Keratinocyte (primary cell): Measurements from ENCODE around the gene ATP8A1. TPM values are rescaled to one million over a fixed set of nuclear protein-coding genes. Genes with fewer than 3 reads are reported as not detected.

Experiments
- DNase-seq: peaks from one replicate; pipeline ENCODE4 v3.0.0-alpha.2; 2011; ENCODE audit warnings: low read depth, missing footprints, low spot score
- FAIRE-seq: peaks from 2 replicates; lab custom pipeline; 2011; peaks lifted over from hg19 to GRCh38; lab: Jason Lieb, UNC
- H2AFZ ChIP-seq: 2 replicates; pipeline ENCODE4 v1.6.0; 2012; ENCODE audit warnings: low read length, control low read depth, inconsistent platforms; ENCODE audit not compliant: control insufficient read depth
- H3K27ac ChIP-seq: 2 replicates; pipeline ENCODE4 v1.5.1; 2011; ENCODE audit warnings: low read length; ENCODE audit not compliant: control insufficient read depth, insufficient read depth
- H3K27me3 ChIP-seq: 3 replicates; pipeline ENCODE4 v1.6.0; 2011; ENCODE audit warnings: low read length; ENCODE audit not compliant: control insufficient read depth, insufficient read depth; ENCODE audit errors: extremely low read depth
- H3K36me3 ChIP-seq, 2 experiments: 2 replicates in 1 of 2; 3 replicates in 1 of 2; pipeline ENCODE4 v1.5.1; 2011; ENCODE audit warnings: low read length in 2 of 2, mild to moderate bottlenecking in 1 of 2; ENCODE audit not compliant: control insufficient read depth in 2 of 2, insufficient read depth in 2 of 2; ENCODE audit errors: extremely low read depth in 1 of 2
- H3K4me1 ChIP-seq: 3 replicates; pipeline ENCODE4 v1.5.1; 2011; ENCODE audit warnings: low read length; ENCODE audit not compliant: control insufficient read depth, insufficient read depth; ENCODE audit errors: extremely low read depth
- H3K4me2 ChIP-seq: 3 replicates; pipeline ENCODE4 v1.6.0; 2011; ENCODE audit warnings: low read depth, low read length; ENCODE audit not compliant: control insufficient read depth, insufficient read depth; ENCODE audit errors: extremely low read depth
- H3K4me3 ChIP-seq, 3 experiments: fragments of 200-600 bp in 1 of 3; sonication (generic) in 1 of 3; 2 replicates in 2 of 3; 3 replicates in 1 of 3; pipeline ENCODE4 v1.5.1; 2011 to 2016; ENCODE audit warnings: low read length in 3 of 3, mild to moderate bottlenecking in 3 of 3, control low read depth in 2 of 3, inconsistent platforms in 1 of 3, low read depth in 1 of 3, mixed read lengths in 1 of 3, mixed run types in 1 of 3, moderate library complexity in 1 of 3; ENCODE audit not compliant: control insufficient read depth in 2 of 3, insufficient read depth in 2 of 3; ENCODE audit errors: extremely low read depth in 1 of 3
- H3K79me2 ChIP-seq: 2 replicates; pipeline ENCODE4 v1.6.0; 2012; ENCODE audit warnings: low read length; ENCODE audit not compliant: control insufficient read depth, insufficient read depth
- H3K9ac ChIP-seq: 3 replicates; pipeline ENCODE4 v1.6.0; 2011; ENCODE audit warnings: low read length; ENCODE audit not compliant: control insufficient read depth, insufficient read depth; ENCODE audit errors: extremely low read depth
- H3K9me1 ChIP-seq: 3 replicates; pipeline ENCODE4 v1.6.0; 2011; ENCODE audit warnings: low read length; ENCODE audit not compliant: control insufficient read depth, insufficient read depth; ENCODE audit errors: extremely low read depth
- H3K9me3 ChIP-seq: 2 replicates; pipeline ENCODE4 v1.5.1; 2012; ENCODE audit warnings: low read depth, low read length; ENCODE audit not compliant: control insufficient read depth
- H4K20me1 ChIP-seq: 3 replicates; pipeline ENCODE4 v1.6.0; 2011; ENCODE audit warnings: low read length; ENCODE audit not compliant: control insufficient read depth, insufficient read depth; ENCODE audit errors: extremely low read depth
- CTCF ChIP-seq, 3 experiments: IDR thresholded peaks in 1 of 3; conservative IDR thresholded peaks in 1 of 3; optimal IDR thresholded peaks in 1 of 3; 2 replicates in 2 of 3; 3 replicates in 1 of 3; pipeline versions ENCODE3 to v1.5.1; 2011; ENCODE audit warnings: low read length in 3 of 3, mild to moderate bottlenecking in 3 of 3, moderate library complexity in 2 of 3, control low read depth in 1 of 3, inconsistent platforms in 1 of 3; ENCODE audit not compliant: insufficient read depth in 2 of 3; ENCODE audit errors: extremely low read depth in 1 of 3
- EZH2 ChIP-seq: IDR thresholded peaks from one replicate; pipeline ENCODE4 v1.6.1; 2012; ENCODE audit warnings: inconsistent platforms, mild to moderate bottlenecking, low read length, moderate library complexity
- dilution Hi-C: fragments of 300-500 bp; cut with MboI; formaldehyde crosslinking; loops from one replicate; pipeline ENCODE4 v1.7.0; 2020; ENCODE audit warnings: low sequenced_read_pairs; ENCODE audit not compliant: extremely low pct_ligation_motif_present
- polyA plus RNA-seq, 5 experiments: library from polyadenylated mRNA; depleted of rRNA in 3 of 5; stranded (reverse) in 3 of 5; stranded (forward) in 1 of 5; unstranded in 1 of 5; fragments of >200 nt; gene quantifications; 1 replicate in 1 of 5; 2 replicates in 3 of 5; 3 replicates in 1 of 5; pipeline versions ENCODE4 v1.2.1 to v1.2.3, GENCODE V29; 2011 to 2012; ENCODE audit warnings: missing spikeins in 2 of 5, low read depth in 1 of 5, low replicate concordance in 1 of 5

ATP8A1 gene
- polyA plus RNA-seq, 1 donor (not counting 4 experiments of a cell fraction or from before 2014, with no cell fraction given), result 0.20 TPM

- Histone ChIP-seq H2AFZ (no peak overlapping the region), H3K79me2 (no peaks in the 10 kb centered on the region), H3K9me1 (no peaks in the 10 kb centered on the region), H3K4me3 (no peak overlapping the region), H3K9me3 (no peaks in the 10 kb centered on the region), H3K36me3 (no peaks in the 10 kb centered on the region), H3K27ac (no peak overlapping the region), H3K27me3 (no peaks in the 10 kb centered on the region), H3K9ac (no peak overlapping the region), H3K4me1 (no peaks in the 10 kb centered on the region), H3K4me2 (no peak overlapping the region), H4K20me1 (no peaks in the 10 kb centered on the region)
- dilution Hi-C loops, result no loop called here
- FAIRE-seq (no peak), DNase-seq (no peak)
- TF ChIP-seq EZH2 (no peak), CTCF (optimal IDR thresholded peaks at IDR 0.05 in 1 of 3, IDR thresholded peaks at IDR 0.05 in 1 of 3, conservative IDR thresholded peaks at IDR 0.05 in 1 of 3; ENCODE audit: extremely low read depth in 1 of 3, insufficient read depth in 2 of 3, low read length in 3 of 3) (no peak)
Measured at GRCh38 chr4:42359711-42360110, 297.2 kb downstream of the ATP8A1 start.

Other genes with a start within 250 kb of the ATP8A1 start
- gene GRXCR1, start 235.6 kb upstream of the ATP8A1 start, polyA plus RNA-seq, result not detected in 3 replicates